ENCODE measurements around the gene NAA60.

Gene NAA60

GRCh38 chr16:3511286-3512180 is 68.1 kb downstream of the NAA60 start:
- no peak for DNase-seq

- DNase-seq: no peak
Observed at GRCh38 chr16:3513892-3514583, 70.6 kb downstream of the NAA60 start.

DNA sequence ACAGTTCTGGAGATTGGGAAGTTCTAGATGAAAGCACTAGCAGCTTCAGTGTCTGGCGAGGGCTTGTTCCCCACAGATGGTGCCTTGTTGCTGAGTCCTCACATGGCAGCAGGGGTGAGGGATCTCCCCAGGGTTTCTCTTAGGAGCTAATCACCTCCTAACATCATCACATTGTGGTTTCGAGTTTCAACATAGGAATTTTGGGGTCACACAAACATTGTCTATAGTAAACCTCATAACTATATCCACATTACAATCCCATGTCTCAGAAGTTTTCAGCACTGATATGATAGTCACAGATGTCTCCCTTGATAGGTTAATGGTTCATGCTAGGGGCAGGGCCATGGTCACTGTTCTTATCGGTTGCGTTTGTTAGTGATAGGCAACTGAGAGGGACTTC is 71.1 kb downstream of the NAA60 start:
- peak; percentile 87 for DNase-seq

GRCh38 chr16:3515897-3516296 is 72.4 kb downstream of the NAA60 start:
- no peak for DNase-seq

DNA sequence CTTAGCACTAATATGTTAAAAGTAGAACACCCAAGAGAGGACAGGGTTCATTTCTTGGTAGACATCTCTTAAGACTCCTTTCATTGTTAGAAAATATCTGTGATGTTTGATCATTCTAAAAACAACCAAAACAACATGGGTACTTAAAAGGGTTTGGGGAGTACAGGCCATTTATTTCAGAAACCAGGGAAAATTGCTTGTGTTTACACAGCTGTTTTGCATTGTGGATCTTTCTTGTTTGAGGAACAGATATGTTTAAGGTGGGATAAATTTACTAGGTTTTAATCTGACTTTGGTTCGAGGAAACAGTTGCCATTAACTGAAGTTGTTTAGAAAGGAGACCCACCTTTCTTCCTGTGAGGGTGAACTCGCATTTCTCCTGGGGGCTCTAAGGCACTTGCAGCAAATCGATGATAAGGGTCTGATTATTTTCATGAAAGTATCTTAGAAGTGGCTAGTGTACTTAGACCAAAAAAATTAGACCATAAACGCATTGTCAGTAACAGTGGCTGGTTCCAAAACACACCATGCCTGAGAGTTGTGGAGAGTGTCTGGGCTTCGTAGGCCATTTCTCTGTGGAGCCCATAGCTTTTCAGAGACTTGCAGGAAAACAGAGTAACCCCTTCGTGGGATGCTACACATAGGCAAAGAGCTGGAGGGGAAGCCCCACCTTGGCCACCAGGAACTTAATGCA is 75.0 kb downstream of the NAA60 start:
- no peak for DNase-seq

DNA sequence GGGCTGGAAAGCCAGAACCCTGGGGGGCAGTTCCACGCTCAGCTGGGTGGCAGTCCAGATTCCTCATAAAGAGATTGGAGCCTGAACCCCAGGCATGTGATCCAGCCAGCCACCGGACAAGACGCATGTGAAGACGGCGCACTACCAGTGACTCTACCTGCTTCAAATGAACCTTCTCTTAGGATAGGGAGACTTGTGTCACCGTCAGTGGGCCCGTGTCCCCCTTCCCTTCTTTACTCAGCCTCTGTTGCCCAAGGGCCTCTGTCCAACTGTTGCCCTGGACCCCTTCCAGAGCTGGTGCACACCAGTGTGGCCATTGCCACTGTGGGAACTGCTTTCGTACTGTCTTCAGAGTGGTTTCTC is 75.5 kb downstream of the NAA60 start:
- DNase-seq: no peak

GRCh38 chr16:3519581-3519980 is 76.1 kb downstream of the NAA60 start:
- no peak for DNase-seq

DNA sequence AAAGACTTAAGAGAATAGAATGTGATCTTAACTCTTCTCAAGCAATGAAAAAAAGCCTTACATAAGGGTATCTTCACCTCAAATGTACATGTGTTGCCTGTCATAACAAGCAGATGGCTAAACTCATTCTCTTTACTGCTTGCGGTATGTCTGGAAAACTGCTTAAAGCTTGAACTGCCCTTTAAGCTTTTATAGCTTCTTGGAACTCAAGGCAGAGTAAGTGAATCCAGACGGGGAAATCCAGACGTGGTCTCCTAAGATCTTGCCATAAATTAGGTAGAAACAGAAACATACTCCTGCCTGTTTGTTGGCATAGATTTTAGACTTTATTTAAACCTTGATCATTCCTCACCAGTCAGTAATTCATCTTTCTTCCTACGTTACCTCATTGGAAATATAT is 76.9 kb downstream of the NAA60 start:
- no peak for DNase-seq

GRCh38 chr16:3520841-3521240 is 77.4 kb downstream of the NAA60 start:
- DNase-seq: no peak

DNA sequence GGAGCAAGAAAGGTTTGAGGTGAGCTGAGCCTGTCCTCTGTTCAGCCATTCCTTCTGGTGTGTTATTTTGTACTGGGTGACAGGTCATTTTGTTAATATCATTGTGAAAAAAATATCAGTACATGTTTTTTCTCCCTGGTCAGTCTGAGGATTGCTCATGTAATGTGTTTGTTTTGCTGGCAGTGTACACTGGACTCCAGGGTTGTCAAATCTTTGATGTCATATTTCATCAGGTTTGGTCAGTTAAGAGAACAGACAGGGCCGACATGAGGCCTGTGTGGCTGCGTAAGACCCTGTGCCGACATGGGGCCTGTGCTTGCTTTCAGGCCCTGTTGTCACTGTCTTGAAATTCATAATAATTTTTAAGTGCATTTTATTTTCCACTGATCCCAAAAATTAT is 79.8 kb downstream of the NAA60 start:
- no peak for DNase-seq

DNA sequence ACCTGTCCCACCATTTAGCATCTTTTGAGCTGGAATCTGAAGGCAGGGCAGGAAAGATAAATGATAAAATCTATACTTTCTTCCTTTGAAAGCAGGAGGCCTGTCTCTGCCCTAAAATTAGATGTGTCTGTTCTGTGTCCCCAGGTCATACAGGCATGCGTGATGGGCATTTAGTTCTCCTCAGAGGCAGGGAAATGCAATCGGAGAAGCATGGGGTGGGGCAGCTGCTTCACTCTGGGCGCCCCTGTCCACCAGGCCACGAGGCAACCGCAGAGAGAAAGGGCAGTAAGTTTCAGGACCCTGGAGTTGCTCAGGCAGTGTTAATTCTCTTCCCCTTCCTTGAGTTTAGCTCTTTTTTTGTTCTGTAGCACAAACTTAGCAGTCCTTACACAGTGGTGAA is 82.5 kb downstream of the NAA60 start:
- no peak for DNase-seq

DNA sequence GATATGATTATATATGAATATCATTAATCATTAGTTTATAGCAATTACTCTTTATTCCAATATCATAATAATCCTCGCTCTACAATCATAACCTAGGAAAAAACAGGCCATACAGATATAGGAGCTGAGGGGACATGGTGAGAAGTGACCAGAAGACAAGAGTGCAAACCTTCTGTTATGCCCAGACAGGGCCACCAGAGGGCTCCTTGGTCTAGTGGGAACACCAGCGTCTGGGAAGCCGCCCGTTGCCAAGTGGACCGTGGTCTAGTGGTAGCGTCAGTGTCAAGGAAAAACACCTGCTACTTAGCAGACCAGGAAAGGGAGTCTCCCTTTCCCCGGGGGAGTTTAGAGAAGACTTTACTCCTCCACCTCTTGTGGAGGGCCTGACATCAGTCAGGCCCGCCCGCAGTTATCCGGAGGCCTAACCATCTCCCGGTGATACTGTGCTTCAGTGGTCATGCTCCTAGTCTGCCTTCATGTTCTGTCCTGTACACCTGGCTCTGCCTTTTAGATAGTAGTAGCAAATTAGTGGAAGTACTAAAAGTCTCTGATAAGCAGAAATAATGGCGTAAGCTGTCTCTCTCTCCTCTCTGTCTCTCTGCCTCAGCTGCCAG is 83.8 kb downstream of the NAA60 start:
- DNase-seq: peak; percentile 55

DNA sequence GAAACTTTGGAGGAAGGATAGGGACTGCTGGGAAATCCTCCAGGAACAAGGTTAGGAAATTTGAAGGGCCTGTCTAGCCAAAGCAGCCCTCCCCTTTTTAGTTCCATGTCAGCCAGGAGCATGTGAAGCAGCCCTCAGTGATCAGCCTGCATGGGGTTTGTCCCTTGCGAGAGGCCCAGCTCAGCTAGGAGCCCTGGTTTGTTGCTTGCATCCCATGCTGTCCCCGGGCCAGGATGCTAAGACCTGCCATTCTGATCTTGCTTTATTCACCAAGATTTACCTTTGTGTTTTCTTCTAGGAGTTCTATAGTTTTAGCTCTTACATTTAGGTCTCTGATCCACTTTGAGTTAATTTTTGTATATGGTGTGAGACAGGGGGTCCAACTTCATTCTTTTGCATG is 84.9 kb downstream of the NAA60 start:
- no peak for DNase-seq

DNA sequence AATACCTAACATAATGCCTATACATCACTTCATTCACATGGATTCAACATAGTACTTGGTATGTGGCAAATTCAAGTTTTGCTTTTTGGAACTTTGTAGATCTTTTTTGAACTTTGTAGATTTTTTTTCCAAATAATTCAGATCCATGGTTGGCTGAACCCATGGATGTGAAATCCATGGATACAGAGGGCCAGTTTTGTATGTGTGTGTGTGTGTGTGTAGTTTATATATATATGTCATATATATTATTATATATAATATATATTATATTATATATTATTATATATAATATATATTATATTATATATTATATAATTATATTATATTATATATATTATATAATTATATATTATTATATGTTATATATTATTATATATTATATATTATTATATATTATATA is 85.7 kb downstream of the NAA60 start:
- no peak for DNase-seq

GRCh38 chr16:3530371-3530914 is 87.0 kb downstream of the NAA60 start:
- no peak for DNase-seq

GRCh38 chr16:3532741-3533140 is 89.3 kb downstream of the NAA60 start:
- DNase-seq: no peak

- no peak for DNase-seq
Observed at GRCh38 chr16:3534126-3534525, 90.6 kb downstream of the NAA60 start.

DNA sequence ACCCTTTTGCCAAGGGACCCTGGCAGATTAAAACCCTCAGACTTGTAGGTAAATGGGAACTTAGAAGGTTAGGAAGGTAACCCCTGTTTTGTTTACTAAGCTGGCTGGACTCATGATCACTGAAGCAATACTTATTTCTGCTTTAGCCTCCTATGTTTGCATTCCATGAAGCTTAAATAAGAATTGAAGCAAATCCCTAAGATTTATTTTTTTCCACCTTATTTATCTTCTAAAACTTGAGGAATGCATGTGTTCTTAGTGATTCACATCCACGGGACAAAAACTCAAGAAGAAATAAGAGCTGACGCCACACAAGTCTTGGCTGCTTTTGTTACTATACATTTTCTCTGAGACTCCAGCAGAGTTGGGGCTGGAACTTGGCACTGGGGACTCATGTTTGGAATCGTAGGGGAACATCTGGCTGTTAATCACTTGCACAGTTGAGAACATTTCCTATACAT is 92.8 kb downstream of the NAA60 start:
- DNase-seq: no peak

All from EL (cell line).